CD4-positive, alpha-beta T cell treated with Interleukin-6 for 4 hours (primary cell): ENCODE data around the gene COX11.

Experiments
- DNase-seq: peaks from one replicate; pipeline ENCODE4 v3.0.0-alpha.2; 2020; ENCODE audit warnings: mixed read lengths

Gene COX11

GRCh38 chr17:54968262-54968987 lies at the start of gene COX11, which contains the start of gene STXBP4:
Gene COX11 (minus strand): TSS chr17:54968654. CDS start chr17:54968646, 8 bp downstream.
Gene STXBP4 (plus strand): TSS chr17:54968765. CDS start chr17:54986220, 17,455 bp downstream.
- peak; percentile 94 for DNase-seq

- DNase-seq = no peak
These were observed 37.1 kb upstream of the COX11 start for GRCh38 chr17:55005520-55005919.

GRCh38 chr17:55004484-55004883 lies 36.0 kb upstream of the COX11 start:
- no peak for DNase-seq

- DNase-seq = no peak
These were observed 34.0 kb upstream of the COX11 start for GRCh38 chr17:55002458-55002857.

GRCh38 chr17:54996441-54996840 lies 28.0 kb upstream of the COX11 start:
- no peak for DNase-seq

- DNase-seq = no peak
These were observed 24.6 kb upstream of the COX11 start for GRCh38 chr17:54992797-54993639.

- DNase-seq = no peak
These were observed 23.1 kb upstream of the COX11 start for GRCh38 chr17:54991567-54991966.

GRCh38 chr17:54990118-54990517 lies 21.7 kb upstream of the COX11 start:
- DNase-seq = no peak

GRCh38 chr17:54985476-54985875 lies 17.0 kb upstream of the COX11 start:
- no peak for DNase-seq

GRCh38 chr17:54983260-54983659 lies 14.8 kb upstream of the COX11 start:
- no peak for DNase-seq

GRCh38 chr17:54982399-54982798 lies 13.9 kb upstream of the COX11 start:
- no peak for DNase-seq

GRCh38 chr17:54980375-54980774 lies 11.9 kb upstream of the COX11 start:
- DNase-seq = no peak

- DNase-seq = no peak
These were observed 11.2 kb upstream of the COX11 start for GRCh38 chr17:54979657-54980056.

- DNase-seq = no peak
These were observed 9.3 kb upstream of the COX11 start for GRCh38 chr17:54977744-54978143.

- DNase-seq = no peak
These were observed 7.9 kb upstream of the COX11 start for GRCh38 chr17:54976316-54976715.

GRCh38 chr17:54974759-54975158 lies 6.3 kb upstream of the COX11 start:
- DNase-seq = no peak

- DNase-seq = no peak
These were observed 4.1 kb upstream of the COX11 start for GRCh38 chr17:54972406-54973138.

- no peak for DNase-seq
These were observed 3.4 kb upstream of the COX11 start for GRCh38 chr17:54971901-54972300.

GRCh38 chr17:54971147-54971546 lies 2.7 kb upstream of the COX11 start:
- no peak for DNase-seq

GRCh38 chr17:54969658-54970572 lies 1.5 kb upstream of the COX11 start:
- no peak for DNase-seq

- no peak for DNase-seq
These were observed 506 bp upstream of the COX11 start for GRCh38 chr17:54968988-54969332.

GRCh38 chr17:54967621-54968261 lies 713 bp downstream of the COX11 start:
- peak; percentile 63 for DNase-seq
